GM04503 (cell line): Measurements from ENCODE around the gene CWF19L2.
"Not testable (repeated sequence)": the region's sequence is repeated elsewhere in the genome, so short reads cannot be mapped to it uniquely, and the experiment has no call there.

Experiments
- DNase-seq: peaks from one replicate; pipeline ENCODE4 v3.0.0-alpha.2; 2012; ENCODE audit warnings: low read depth

The CWF19L2 gene

DNA sequence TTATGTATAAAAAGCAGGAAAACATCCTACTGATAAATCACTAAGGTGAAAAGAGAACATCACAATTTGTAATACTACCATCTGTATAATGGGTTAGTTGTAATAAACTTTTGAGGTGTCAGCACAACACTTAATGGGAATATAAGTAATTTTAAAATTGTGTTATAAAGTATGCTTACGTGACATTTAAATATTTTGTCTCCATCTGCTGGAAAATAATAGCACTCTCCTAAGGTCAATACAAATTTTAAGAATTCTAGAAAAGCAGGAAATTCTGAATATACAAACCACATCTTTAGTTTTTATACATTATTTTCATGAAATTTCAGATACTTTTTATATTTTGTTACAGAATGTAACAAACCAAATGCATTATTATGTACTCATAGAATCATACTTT lies 19.5 kb downstream of the CWF19L2 start:
- DNase-seq: no peak

DNA sequence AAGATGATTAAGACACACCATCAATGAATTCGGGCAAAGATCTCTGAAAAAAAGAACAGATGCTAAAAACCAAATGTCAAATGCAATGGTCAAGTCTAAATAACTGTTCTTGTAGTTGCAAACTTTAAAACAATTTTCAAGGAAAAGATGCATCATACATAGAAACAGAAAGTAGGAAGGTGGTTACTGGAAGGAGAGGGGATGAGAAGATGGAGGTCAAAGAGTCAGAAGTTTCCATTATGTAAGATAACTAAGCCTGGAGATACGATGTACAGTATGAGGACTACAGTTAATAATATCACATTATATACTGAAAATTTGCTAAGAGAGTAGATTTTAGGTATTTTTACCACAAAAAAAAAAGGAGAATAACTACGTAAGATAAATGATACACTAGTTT lies 27.1 kb downstream of the CWF19L2 start:
- no peak for DNase-seq

DNA sequence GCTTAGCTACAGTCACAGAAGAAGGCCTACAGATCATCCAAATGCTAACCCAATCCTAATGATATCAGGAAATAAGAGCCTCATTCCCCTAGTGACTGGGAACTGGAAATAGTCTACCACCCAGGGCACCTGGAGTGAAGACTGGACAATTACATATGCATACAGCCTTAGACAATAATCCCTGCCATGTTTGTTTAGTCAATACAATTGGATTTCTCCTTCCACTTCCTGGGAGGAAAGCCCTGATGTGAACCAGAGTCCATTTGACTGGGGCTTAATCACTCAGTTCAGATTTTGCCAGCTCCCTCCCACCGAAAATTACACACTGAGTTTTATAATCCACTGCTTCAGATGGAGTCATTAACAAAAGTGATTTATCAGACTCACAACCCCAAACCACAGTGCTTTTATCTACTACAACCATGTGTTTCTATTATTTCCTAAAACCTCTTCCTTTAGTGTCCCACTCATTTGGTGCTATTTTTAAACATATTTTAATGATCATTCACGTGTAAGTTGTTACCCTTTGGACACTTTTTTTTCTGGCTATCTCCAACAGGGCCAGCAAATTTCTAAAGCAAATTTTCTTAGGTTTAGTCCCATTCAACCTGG lies 29.9 kb downstream of the CWF19L2 start:
- no peak for DNase-seq

DNA sequence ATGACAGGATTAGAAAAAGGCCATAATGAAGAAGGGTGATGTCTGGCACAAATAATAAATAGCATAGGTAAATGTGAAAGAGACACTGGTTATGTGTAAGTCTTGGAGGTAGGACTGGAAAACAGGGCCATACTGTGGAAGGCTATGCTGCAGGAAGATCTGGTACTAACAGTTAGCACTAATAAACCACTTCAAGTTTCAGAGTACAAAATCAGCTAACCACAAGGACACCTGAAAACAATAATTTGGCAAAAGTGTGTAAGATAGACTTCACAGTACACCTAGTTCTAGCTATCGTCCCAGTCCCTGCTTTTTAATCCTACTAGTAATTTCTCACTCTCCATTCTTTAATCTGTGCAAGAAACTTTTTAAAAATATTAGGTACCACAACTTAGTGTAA lies 44.3 kb downstream of the CWF19L2 start:
- no peak for DNase-seq

DNA sequence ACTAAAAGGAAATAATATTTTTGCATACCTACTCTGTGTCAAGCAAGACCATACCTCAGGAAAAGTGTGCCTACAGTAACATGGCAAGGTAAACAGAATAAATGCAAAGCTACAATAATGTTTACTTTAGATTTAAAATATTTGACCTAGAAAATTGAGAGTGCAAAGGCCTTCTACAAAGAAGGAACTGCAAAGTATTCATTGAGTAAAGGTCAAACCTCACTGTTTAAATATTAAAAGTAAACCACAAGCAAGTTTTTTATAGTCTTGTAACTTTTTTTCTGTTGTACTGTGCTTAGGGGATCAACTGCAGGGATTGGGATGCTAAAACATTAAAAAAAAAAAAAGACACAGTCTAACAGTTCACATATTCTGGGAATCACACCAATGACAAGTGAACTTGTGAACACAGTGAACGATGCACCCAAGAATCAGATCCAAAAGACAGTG lies 48.8 kb downstream of the CWF19L2 start:
- no peak for DNase-seq

DNA sequence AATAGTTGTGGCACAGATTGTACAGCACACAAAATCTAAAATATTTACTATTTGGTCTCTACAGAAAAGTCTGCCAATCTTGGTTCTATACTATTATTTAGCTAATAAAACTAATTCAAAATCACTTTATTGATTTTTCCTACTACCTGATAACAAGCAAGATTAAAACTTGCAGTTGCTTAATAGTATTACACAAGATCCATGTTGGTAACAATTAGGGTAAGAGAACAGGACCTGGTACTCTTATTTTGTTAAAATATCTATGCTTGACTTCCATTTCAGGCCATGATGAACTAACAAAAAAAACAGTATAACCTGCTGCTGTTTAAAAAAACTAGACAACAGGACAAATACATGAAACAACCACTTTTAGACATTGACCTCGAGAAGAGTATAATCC lies 52.4 kb downstream of the CWF19L2 start:
- no peak for DNase-seq

DNA sequence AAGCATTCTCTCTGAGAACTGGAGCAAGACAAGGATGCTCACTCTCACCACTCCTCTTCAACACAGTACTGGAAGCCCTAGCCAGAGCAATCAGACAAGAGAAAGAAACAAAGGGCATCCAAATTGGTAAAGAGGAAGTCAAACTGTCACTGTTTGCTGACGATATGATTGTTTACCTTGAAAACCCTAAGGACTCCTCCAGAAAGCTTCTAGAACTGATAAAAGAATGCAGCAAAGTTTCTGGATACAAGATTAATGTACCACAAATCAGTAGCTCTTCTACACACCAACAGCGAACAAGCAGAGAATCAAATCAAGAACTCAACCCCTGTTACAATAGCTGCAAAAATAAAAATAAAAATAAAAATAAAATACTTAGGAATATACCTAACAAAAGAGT lies 56.5 kb downstream of the CWF19L2 start:
- not testable (repeated sequence) for DNase-seq

DNA sequence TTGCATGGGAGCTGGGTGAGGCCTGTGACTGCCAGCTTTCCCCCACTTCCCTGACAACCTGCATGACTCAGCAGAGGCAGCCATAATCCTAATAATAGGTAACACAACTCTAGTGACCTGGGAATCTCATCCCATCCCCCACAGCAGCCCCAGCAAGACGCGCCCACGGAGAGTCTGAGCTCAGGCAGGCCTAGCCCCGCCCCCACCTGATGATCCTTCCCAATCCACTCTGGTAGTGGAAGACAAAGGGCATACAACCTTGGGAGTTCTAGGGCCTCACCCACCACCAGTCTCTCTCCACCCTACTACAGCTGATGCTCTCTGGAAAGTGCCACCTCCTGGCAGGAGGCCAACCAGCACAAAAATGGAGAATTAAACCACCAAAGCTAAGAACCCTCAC lies 60.3 kb downstream of the CWF19L2 start:
- no peak for DNase-seq

DNA sequence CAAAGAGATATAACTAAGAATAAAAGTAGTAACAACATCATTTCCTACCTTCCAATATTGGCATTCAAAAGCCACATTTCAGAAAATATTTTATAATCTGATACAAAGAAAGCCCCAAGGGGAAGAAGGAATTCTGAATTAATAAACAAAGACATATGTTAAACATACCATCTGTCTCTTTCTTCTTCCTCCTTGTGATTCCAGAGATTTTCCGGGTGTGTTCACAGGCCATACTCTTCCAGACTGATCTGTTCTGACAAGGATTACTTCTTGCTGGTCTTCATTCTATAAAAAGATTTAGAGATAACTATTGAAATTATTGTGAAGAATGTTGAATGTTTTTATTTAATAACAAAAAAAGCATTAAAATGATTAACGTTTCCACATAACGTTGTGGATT lies 65.0 kb downstream of the CWF19L2 start:
- no peak for DNase-seq

DNA sequence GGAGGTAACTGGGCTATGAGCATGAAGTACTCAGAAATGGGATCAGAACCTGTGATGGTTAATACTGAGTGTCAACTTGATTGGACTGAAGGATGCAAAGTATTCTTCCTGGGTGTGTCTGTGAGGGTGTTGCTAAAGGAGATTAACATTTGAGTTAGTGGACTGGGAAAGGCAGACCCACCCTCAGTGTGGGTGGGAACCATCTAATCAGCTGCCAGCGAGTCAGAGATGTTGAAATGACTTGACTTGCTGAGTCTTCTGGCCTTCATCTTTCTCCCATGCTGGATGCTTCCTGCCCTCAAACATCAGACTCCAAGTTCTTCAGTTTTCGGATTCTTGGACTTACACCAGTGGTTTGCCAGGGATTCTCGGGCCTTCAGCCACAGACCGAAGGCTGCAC lies 66.9 kb downstream of the CWF19L2 start:
- DNase-seq: not testable (repeated sequence)

DNA sequence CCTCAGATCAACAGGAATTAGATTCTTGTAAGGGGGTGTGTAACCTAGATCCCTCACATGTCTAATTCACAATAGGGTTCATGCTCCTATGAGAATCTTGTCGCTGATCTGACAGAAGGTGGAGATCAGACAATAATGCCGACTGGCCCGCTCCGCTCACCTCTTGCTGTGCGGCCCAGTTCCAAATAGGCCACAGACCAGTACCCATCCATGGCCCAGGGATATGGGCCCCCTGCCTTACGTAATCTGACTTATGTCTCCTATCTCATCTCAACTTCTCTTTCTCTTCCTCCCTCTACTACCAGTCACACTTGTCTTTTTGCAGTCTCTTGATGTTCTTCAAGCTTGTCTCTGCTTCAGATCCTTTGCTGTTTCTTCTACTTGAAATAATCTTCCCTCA lies 70.0 kb downstream of the CWF19L2 start:
- no peak for DNase-seq

DNA sequence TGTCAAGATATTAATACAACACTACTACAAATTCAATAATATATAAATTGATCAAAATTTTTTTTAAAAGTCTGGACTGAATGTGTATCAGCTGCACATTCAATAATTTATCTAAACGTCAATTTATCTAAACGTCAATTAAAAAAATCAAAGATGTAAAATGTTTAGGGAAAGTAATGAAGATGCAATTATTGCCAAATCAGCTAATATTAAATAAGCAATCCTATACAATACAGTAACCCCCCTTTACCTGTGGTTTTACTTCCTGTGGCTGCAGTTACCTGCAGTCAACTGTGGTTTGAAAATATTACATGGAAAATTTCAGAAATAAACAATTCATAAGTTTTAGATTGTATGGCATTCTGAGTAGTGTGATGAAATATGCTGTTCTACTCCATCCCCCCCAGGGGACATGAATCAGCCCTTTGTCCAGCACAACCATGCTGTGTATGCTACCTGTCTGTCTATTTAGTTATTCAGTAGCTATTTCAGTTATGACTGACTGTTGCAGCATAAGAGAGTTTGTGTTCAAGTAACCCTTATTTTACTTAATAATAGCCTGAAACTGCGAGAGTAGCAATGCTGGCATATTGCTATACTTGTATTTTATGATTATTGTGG lies 72.2 kb downstream of the CWF19L2 start:
- no peak for DNase-seq

DNA sequence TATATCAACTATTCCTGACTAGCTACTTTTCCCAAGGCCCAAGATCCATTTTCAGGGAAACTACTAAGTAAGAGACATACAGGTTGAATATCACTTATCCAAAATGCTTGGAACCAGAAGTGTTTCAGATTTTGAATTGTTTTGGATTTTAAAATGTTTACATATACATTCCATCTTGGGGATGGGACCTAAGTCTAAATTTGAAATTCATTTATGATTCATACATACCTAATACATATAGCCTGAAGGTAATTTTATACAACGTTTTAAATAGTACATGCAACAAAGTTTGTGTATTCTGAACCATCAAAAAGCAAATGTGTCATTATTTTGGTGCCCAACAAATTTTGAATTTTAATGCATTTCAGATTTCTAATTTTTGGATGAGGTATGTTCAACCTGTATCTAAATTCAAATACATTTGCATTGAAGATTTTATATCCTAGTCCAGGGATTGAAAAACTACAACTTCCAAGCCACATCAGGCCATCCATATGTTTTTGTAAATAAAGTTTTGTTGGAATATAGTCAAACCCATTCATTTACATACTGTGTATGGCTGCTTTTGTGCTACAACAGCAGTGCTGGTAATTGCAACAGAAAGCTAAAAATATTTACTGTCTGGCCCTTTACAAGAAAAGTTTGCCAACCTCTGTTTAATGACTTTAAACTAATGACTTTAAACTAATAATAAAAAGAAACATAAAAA lies 73.3 kb downstream of the CWF19L2 start:
- no peak for DNase-seq

DNA sequence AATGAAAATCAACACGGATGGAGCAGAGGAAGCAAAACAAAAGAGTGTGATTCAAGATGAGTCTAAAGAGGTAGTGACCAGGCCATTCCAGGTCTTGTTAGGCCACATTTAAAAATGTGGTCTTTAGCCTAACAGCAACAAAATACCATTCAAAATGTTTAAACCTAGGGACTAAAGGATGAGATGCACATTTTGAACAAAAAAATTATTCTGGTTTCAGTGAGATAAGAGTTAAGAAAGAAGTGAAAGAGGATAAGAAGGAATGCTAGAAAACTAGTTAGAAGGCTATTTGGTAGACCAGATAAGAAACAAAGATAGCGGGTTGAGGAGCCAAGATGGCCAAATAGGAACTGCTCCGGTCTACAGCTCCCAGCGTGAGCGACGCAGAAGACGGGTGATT lies 85.2 kb downstream of the CWF19L2 start:
- DNase-seq: no peak

DNA sequence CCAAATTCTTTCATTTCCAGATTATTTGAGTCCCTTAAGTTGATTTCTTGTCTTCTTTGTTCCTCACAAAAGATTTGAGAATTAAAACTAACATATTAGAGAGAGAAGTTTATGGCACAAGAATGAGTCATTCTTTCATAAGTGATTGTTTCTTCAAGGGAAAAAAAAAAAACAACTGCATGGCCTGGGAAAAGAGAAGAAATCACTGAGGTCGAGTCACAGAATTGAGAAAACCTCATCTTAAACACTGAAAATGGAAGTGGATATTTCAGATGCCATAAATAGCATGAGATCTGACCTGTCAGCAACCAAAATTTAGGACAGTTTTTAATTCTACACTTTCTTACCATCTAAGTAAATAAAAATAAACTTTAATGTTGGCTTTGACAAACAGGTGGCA lies 87.2 kb downstream of the CWF19L2 start:
- DNase-seq: peak; percentile 10

DNA sequence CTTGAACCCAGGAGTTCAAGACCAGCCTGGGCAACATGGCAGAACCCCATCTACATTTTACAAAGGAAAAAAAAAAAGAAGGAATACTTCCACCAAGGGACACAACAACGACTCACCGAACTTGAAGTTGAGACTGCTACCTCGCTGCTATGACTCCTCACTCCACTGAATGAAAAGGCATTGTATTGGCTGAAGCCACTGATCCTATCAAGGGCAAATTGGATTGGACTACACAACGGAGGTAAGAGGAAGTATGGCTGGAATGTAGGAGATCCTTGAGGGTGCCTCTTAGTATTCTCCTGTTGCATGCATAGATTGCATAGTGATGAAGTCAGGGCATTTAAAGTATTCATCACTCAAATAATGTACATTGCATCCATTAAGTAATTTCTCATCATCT lies 97.9 kb downstream of the CWF19L2 start:
- DNase-seq: no peak

DNA sequence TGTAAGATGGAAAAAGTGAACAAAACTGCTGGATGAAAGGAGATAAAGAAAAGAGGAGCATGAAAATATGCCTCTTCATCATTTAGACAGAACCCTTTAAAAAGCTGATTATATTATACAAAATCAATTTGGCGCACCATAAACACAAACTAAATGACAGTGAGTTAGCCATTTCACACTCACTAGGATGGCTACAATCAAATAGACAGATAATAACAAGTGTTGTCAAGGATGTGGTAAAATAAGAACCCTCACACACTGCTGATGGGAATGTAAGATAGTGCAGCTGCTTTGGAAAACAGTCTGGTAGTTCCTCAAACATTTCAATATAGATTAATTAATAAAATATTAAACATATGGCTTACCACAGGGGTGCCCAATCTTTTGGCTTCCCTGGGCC lies 99.7 kb downstream of the CWF19L2 start:
- DNase-seq: no peak

DNA sequence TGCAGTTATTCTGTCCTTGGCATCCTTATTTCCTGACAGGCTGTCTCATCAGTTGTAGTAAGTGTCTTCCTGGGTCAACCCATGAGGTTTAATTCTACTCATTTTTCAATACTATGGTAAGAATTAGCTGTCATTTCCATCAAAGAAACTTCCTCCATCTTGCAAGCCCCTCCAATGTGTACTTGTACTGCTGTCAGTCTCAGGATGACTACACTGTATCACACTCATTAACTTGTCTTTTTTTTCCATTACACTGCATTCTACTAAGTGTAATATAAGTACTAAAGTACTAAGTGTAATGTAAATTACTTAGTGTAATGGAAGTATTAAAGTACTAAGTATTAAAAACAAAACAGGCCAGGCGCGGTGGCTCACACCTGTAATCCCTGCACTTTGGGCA lies 102.8 kb downstream of the CWF19L2 start:
- DNase-seq: no peak

DNA sequence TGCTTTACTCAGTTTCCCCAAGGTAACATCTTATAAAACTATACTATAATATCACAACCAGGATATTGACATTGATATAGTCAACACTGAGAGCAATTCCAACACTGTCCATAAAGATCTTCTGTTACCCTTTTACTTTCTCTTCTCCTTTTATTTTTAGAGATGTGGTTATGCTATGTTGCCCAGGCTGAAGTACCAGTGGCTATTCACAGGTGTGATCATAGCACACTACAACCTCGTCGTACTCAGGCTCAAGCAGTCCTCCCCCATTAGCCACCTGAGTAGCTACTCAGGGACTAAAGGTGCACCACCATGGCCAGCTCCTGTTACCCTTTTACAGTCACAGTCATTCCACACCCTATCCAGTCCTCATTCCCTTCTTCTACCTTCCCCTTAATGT lies 119.7 kb downstream of the CWF19L2 start:
- DNase-seq: no peak

DNA sequence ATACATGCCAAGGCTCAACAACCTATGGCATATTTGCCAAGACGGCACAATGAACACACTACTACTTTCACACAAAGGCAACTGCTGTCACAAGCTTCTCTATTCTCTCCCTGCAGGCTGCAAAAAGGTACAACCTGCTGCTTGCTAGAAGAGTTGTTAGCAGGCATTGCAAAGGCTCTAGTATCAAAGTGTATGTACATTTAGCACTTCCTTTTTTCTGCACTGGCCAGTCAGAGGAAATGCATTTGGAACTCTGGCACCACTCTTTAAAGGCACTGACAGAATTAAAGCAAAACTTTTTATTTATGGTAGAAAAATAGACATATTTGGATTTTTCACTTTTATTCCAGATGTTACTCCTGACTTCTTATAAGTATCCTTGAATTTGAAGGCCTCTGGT lies 125.9 kb downstream of the CWF19L2 start:
- no peak for DNase-seq

DNA sequence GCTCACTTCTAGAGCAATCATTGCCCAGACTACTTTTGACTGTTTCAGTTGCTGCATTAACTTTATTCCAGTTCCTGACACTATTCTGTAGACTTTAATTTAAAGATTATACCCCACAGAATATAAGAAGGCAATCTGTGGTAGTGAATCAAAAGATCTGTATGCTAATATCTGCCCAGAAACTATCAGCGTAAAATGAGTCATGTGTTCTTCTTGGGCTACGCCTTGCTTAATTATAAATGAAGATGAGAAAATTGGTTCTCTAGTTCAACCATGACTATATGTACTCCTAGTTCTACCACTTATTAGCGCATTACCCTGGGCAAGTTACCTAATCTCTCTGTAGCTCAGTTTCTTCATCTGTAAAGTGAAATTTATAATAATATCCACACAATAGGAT lies 128.5 kb downstream of the CWF19L2 start:
- no peak for DNase-seq

DNA sequence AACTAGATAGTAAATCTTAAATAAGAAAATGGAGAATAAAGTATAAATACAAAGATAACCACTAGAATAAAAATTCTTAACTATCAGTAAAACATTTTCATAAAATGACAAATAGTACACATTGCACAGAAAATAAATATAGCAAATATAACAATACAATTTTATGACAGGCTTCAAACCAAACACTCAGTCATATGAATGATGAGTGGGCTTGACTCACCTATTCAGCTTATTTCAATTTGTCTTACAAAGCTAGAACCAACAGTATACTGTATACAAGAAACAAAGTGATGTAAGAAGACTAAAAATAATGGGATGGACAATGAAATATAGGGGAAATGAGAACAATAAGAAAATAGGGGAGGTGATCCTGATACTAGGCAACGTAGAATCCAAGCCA lies 141.2 kb downstream of the CWF19L2 start:
- no peak for DNase-seq

DNA sequence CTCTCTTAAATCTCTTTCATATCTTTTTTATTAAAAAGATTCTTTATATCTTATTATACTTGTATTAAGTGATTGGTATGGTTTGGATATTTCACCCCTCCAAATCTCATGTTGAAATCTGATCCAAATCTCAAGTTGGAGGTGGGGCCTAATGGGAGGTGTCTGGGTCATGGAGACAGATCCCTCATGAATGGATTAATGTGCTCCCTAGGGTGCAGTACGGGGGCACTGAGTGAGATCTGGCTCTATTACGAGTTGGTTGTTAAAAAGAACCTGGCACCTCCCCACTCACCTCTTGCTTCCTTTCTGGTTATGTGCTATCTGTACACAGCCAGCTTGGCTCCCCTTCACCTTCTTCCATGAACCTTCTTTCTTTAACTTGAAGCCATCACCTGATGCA lies 149.6 kb downstream of the CWF19L2 start:
- DNase-seq: no peak

DNA sequence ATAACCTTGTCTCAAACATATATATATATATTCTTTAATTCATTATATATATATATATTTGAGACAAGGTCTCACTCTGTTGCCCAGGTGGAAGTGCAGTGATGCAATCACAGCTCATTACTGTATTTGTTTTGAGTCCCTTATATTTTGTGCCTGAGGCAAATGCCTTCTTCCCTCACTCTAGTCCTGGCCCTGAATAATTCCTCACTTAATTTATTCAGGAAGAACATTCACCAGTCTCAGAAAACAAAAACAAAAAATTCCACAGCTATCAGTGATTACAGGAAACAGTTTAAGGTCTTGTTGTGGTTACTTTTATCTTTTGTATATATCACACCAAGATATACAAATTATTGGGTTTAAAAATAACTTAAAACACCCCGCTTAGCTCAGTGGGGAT lies 155.7 kb downstream of the CWF19L2 start:
- no peak for DNase-seq
